A549 treated with ZK216348 at 1 μM for 4 hours (cell line): ENCODE data around the gene ATP8B4. TPM values are rescaled to one million over a fixed set of nuclear protein-coding genes. Genes with fewer than 3 reads are reported as not detected.

ENCODE experiments used
- total RNA-seq: library from RNA; stranded (reverse); fragments of 200-300 nt; extraction: Qiagen RNA extraction; gene quantifications from 5 replicates; pipeline ENCODE4 v1.2.3, GENCODE V29; 2022; ENCODE audit warnings: low read depth

ATP8B4 gene
- total RNA-seq, result 0.62 to 1.6 TPM (median 0.91 TPM) in 5 replicates

GRCh38 chr15:50119063-50120040, at the start of gene ATP8B4:
TSS of gene ATP8B4 (minus strand) at chr15:50119233. CDS start at chr15:50106966, 12,267 bp downstream.

Other genes with a start within 250 kb of the ATP8B4 start
- 32.0 to 42.0 TPM (median 33.3 TPM) in 5 replicates for gene SLC27A2, start 63.0 kb upstream of the ATP8B4 start, total RNA-seq
- gene HDC, start 146.5 kb upstream of the ATP8B4 start, total RNA-seq, result 0.09 to 0.47 TPM (median 0.18 TPM) in 3 of 5 replicates, not detected in the others
- 25.9 to 36.9 TPM (median 34.5 TPM) in 5 replicates for gene GABPB1, start 236.0 kb upstream of the ATP8B4 start, total RNA-seq